GM12878 (cell line): ENCODE measurements around the gene ST7. TPM values are rescaled to one million over a fixed set of nuclear protein-coding genes. Genes with fewer than 3 reads are reported as not detected.

Source experiments
- ATAC-seq: fragments of 200-7000 bp; cut with Tn5 transposase; 3 replicates; pipeline ENCODE4 v1.9.1; 2020; ENCODE audit warnings: mild to moderate bottlenecking, moderate library complexity
- BruUV-seq: library from RNA; stranded (reverse); fragments of 400-500 nt; replicated peaks from 2 replicates; lab custom pipeline; 2021; lab: Mats Ljungman, UMichigan
- CTCF ChIA-PET: fragments of 300-600 bp; sonication (Branson Sonifier 250); formaldehyde crosslinking; extraction: SDS; loops from one replicate; lab custom pipeline; 2021; ENCODE audit warnings: inconsistent platforms; lab: Yijun Ruan, JAX
- POLR2A ChIA-PET: fragments of 350-600 bp; formaldehyde crosslinking; extraction: SDS; loops from one replicate; lab custom pipeline; 2021; ENCODE audit warnings: inconsistent platforms; lab: Charles Lee
- RAD21 ChIA-PET: fragments of 300-600 bp; sonication (Branson Sonifier 250); formaldehyde crosslinking; loops from one replicate; lab custom pipeline; 2023; ENCODE audit warnings: antibody characterized with exemption; ENCODE audit not compliant: unreplicated experiment; lab: Charles Lee
- SMC1A ChIA-PET: fragments of 300-600 bp; sonication (Branson Sonifier 250); formaldehyde crosslinking; loops from one replicate; lab custom pipeline; 2023; ENCODE audit not compliant: unreplicated experiment, uncharacterized antibody; lab: Charles Lee
- DNase-seq: peaks from one replicate; pipeline ENCODE4 v3.0.0-alpha.2; 2011; ENCODE audit warnings: low read depth, low spot score
- FAIRE-seq: peaks from 3 replicates; lab custom pipeline; 2011; peaks lifted over from hg19 to GRCh38; lab: Jason Lieb, UNC
- H2AFZ ChIP-seq: 2 replicates; pipeline ENCODE4 v1.6.0; 2011; ENCODE audit warnings: low read depth, low read length, control low read depth; ENCODE audit not compliant: control insufficient read depth
- H3K27ac ChIP-seq: 2 replicates; pipeline ENCODE4 v1.5.1; 2011; ENCODE audit warnings: control low read depth; ENCODE audit not compliant: control insufficient read depth, insufficient read depth
- H3K27me3 ChIP-seq, 2 experiments: replicated peaks in 1 of 2; 2 replicates each; pipeline versions ENCODE4 v1.6.0 to v1.6.1; 2011; ENCODE audit warnings: low read length in 1 of 2; ENCODE audit not compliant: control insufficient read depth in 2 of 2, insufficient read depth in 2 of 2
- H3K36me3 ChIP-seq, 2 experiments: 2 replicates each; pipeline ENCODE4 v1.5.1; 2011; ENCODE audit warnings: low read length in 1 of 2; ENCODE audit not compliant: control insufficient read depth in 2 of 2, insufficient read depth in 2 of 2
- H3K4me1 ChIP-seq: 2 replicates; pipeline ENCODE4 v1.6.1; 2011; ENCODE audit warnings: mild to moderate bottlenecking, low read length, moderate library complexity, mixed read lengths; ENCODE audit not compliant: control insufficient read depth, insufficient read depth
- H3K4me2 ChIP-seq: 2 replicates; pipeline ENCODE4 v1.6.0; 2011; ENCODE audit warnings: control low read depth; ENCODE audit not compliant: control insufficient read depth, insufficient read depth
- H3K4me3 ChIP-seq: fragments of 200-600 bp; sonication (generic); 2 replicates; pipeline ENCODE4 v1.5.1; 2016
- H3K79me2 ChIP-seq: 2 replicates; pipeline ENCODE4 v1.6.0; 2011; ENCODE audit warnings: low read length; ENCODE audit not compliant: control insufficient read depth, insufficient read depth
- H3K9ac ChIP-seq: 2 replicates; pipeline ENCODE4 v1.8.0; 2011; ENCODE audit warnings: low read length, control low read depth, mixed read lengths; ENCODE audit not compliant: control insufficient read depth, insufficient read depth
- H3K9me3 ChIP-seq: replicated peaks from 3 replicates; pipeline ENCODE4 v1.5.1; 2011; ENCODE audit warnings: mild to moderate bottlenecking, low read length; ENCODE audit not compliant: control insufficient read depth, insufficient read depth
- H4K20me1 ChIP-seq: 2 replicates; pipeline ENCODE4 v1.6.0; 2011; ENCODE audit not compliant: control insufficient read depth, insufficient read depth
- BHLHE40 ChIP-seq, 2 experiments: fragments of 450-650 bp in 1 of 2; IDR thresholded peaks; 2 replicates each; pipeline ENCODE4 v1.6.1; 2011 to 2017; ENCODE audit warnings: low read depth in 2 of 2, borderline replicate concordance in 1 of 2, improper control_type of control experiment in 1 of 2, low read length in 1 of 2, mild to moderate bottlenecking in 1 of 2
- BRCA1 ChIP-seq: IDR thresholded peaks from 2 replicates; pipeline ENCODE4 v1.6.1; 2011; ENCODE audit warnings: low read depth, low read length, improper control_type of control experiment
- CBX3 ChIP-seq: fragments of 200-600 bp; sonication (generic); IDR thresholded peaks from 2 replicates; pipeline ENCODE4 v1.6.1; 2016; ENCODE audit warnings: low read depth, borderline replicate concordance
- DPF2 ChIP-seq: fragments of 450-650 bp; IDR thresholded peaks from 2 replicates; pipeline ENCODE4 v1.6.1; 2017; ENCODE audit warnings: mild to moderate bottlenecking
- GABPA ChIP-seq: IDR thresholded peaks from 2 replicates; pipeline ENCODE4 v1.6.1; 2014; ENCODE audit warnings: antibody characterized with exemption, low read depth, mild to moderate bottlenecking, inconsistent platforms
- GATAD2B ChIP-seq: fragments of 450-650 bp; conservative IDR thresholded peaks from 2 replicates; pipeline ENCODE4 v1.6.1; 2017; ENCODE audit warnings: low read depth, mild to moderate bottlenecking, moderate library complexity
- JUND ChIP-seq: IDR thresholded peaks from 2 replicates; pipeline ENCODE4 v1.6.1; 2012; ENCODE audit warnings: low read depth, mild to moderate bottlenecking, low read length, improper control_type of control experiment, moderate library complexity
- SMARCA5 ChIP-seq: fragments of 450-650 bp; IDR thresholded peaks from 2 replicates; pipeline ENCODE4 v1.6.1; 2017; ENCODE audit warnings: mild to moderate bottlenecking
- TCF3 ChIP-seq: IDR thresholded peaks from 2 replicates; pipeline ENCODE4 v1.6.1; 2012; ENCODE audit warnings: low read depth, mild to moderate bottlenecking, low read length, borderline replicate concordance; ENCODE audit not compliant: insufficient read depth
- ZZZ3 ChIP-seq: IDR thresholded peaks from 2 replicates; pipeline ENCODE4 v1.6.1; 2011; ENCODE audit warnings: low read depth; ENCODE audit not compliant: control insufficient read depth, insufficient read length
- WGBS: methylation state at CpG from one replicate; pipeline ENCODE4 v1.1.6; 2016; ENCODE audit warnings: low lambda C conversion rate; ENCODE audit not compliant: insufficient replicate concordance, insufficient coverage; ENCODE audit errors: missing lambda C conversion rate; 5-methylcytosine and 5-hydroxymethylcytosine counted together
- in situ Hi-C: fragments of 300-500 bp; cut with MboI; formaldehyde crosslinking; loops from 9 replicates; pipeline ENCODE4 v1.14.3; 2018; ENCODE audit warnings: mixed read lengths
- intact Hi-C: fragments of 100-400 bp; cut with micrococcal nuclease; formaldehyde crosslinking; loops from one replicate; pipeline ENCODE4 v1.14.2; 2022; ENCODE audit not compliant: unreplicated experiment
- polyA plus RNA-seq, 11 experiments: library from polyadenylated mRNA; depleted of rRNA in 4 of 11; unstranded in 6 of 11; stranded (reverse) in 5 of 11; fragments of >200 nt; fragmentation: Nextera tagmentation in 4 of 11; fragmentation: Illumina TruSeq in 1 of 11; extraction: Ambion mirVana in 4 of 11; extraction: Trizol in 1 of 11; gene quantifications; 1 replicate in 1 of 11; 2 replicates in 10 of 11; pipeline versions ENCODE4 v1.2.1 to v1.2.3, GENCODE V29; 2011 to 2016; ENCODE audit warnings: inconsistent platforms in 2 of 11, missing spikeins in 2 of 11, low read depth in 1 of 11
- total RNA-seq, 4 experiments: library from RNA; depleted of rRNA in 3 of 4; stranded (reverse); fragments of >200 nt in 3 of 4; fragmentation: Illumina TruSeq in 1 of 4; extraction: Trizol in 1 of 4; gene quantifications; 2 replicates each; pipeline versions ENCODE4 v1.2.1 to v1.2.3, GENCODE V29; 2013 to 2021
- TF ChIP-seq, protein P1 (sequence below): IDR thresholded peaks from 2 replicates; pipeline ENCODE4 v1.6.1; 2011; ENCODE audit warnings: mild to moderate bottlenecking, low read depth, low read length, moderate library complexity; ENCODE audit not compliant: insufficient replicate concordance

The ST7 gene
- total and polyA plus RNA-seq, 10 of the 15 experiments (the other 5 are each of a cell fraction or from before 2014, with no cell fraction given): 27.7 to 76.4 (median 53.6) TPM

DNA sequence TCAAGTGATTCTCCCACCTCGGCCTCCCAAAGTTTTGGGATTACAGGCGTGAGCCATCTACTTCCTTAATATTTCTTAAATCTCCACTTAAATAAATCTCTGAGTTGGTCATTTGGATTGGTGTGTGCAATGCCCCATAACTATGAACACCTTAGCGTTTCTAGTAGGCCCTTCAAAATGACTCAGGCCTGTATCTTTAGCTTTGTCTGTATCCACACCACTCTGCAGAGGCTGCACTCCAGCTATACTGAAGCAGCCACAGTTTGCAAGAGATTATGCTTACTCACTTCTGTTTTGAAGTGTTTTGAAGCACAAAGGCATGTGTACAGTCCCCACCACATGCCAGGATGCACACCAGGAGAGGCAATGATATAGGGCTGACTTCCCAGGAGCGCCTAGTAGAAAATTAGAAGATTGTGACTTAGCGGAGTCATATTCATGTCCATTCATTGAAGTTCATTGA is 2.4 kb upstream of the ST7 start:
- Histone ChIP-seq H3K27ac (no peak overlapping the region), H3K27me3 (no peaks in the 10 kb centered on the region; a peak in 1 of 4 replicates), H3K4me1 (peaks cover 5% of the 10 kb centered on the region), H3K36me3 (no peaks in the 10 kb centered on the region), H3K9ac (no peak overlapping the region), H3K9me3 (no peaks in the 10 kb centered on the region), H2AFZ (no peak overlapping the region), H3K79me2 (peaks cover 28% of the 10 kb centered on the region), H4K20me1 (no peaks in the 10 kb centered on the region), H3K4me2 (no peak overlapping the region), H3K4me3 (no peak overlapping the region)
- no peak for DNase-seq
- RAD21 ChIA-PET: no interaction called here
- ATAC-seq: no peak
- WGBS: 79% methylated on average over 5 of the region's 5 CpGs
- no TSS peak for BruUV-seq
- SMC1A ChIA-PET: interaction anchor here (0.9 kb wide), 1 partner anchor 175 kb away, joined by 3 read pairs; no protein-coding TSS in a partner anchor
- TF ChIP-seq CBX3 (no peak), TCF3 (no peak), JUND (no peak), SMARCA5 (no peak), ZZZ3 (no peak), BRCA1 (no peak), GABPA (no peak), BHLHE40 (IDR thresholded peaks at IDR 0.05; ENCODE audit: borderline replicate concordance in 1 of 2, low read depth in 2 of 2, low read length in 1 of 2) (no peak), GATAD2B (no peak), DPF2 (no peak)
- TF ChIP-seq, protein P1, sequence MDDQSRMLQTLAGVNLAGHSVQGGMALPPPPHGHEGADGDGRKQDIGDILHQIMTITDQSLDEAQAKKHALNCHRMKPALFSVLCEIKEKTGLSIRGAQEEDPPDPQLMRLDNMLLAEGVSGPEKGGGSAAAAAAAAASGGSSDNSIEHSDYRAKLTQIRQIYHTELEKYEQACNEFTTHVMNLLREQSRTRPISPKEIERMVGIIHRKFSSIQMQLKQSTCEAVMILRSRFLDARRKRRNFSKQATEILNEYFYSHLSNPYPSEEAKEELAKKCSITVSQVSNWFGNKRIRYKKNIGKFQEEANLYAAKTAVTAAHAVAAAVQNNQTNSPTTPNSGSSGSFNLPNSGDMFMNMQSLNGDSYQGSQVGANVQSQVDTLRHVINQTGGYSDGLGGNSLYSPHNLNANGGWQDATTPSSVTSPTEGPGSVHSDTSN: no peak
- in situ Hi-C loops: no loop called here
- FAIRE-seq: no peak
- CTCF ChIA-PET: no interaction called here
- POLR2A ChIA-PET: interaction anchor here (0.5 to 0.8 kb wide), 2 partner anchors 10 to 12 kb away, joined by 3 to 6 read pairs; no protein-coding TSS in a partner anchor
- intact Hi-C loops: no loop called here
